Medulla oblongata (tissue), 1 donor: ENCODE results near the gene SCO1.

Source experiments
- DNase-seq: peaks from one replicate; pipeline ENCODE4 v3.0.0-alpha.2; 2015; ENCODE audit errors: extremely low spot score

The SCO1 gene

DNA sequence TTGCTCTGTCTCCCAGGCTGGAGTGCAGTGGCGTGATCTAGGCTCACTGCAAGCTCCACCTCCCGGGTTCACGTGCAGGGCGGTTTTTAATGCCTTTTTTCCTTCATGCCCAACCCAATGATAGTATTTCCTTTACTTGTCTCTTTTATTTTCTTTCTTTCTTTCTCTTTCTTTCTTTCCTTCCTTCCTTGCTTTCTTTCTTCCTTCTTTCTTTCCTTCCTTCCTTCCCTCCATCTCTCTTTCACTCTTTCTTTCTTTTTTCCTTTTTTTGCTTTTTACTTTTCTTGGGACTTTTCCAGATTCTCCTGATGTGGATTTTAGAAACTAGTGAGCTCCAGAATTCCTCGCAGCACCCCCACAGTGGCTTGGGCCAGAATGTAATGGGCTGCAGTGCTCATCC lies 43.3 kb downstream of the SCO1 start:
- no peak for DNase-seq

DNA sequence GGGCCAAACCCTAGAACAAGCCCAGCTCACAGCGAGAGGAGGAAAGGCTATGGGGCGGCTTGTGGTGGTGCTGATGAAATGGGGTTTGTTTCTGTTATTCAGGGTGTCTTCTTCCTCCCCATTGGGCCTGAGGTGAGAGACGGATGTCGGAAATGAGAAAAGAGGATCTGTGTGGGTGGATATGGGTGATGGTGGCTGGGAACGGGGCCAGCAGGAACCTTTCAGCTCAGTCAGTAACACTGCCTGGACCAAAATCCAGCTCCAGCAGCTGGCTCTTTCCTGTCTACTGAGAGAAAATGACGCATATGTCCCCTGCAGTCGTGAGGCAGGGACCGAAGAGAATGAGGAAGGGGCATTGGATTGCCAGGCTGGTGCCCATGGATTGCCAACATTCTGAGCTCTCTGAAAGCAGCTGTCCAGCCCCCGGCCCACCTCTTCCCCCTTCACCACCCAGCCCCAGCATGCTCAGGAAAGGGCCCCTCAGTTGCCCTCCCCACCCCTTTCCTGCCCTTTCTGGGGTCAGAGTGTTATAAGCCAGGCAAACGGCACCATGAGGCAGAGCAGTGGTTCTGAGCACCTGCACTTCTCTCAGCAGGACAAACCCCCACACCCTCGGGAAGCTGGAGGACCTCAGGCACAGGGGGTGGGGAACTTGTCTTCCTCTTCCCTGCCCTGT lies 44.2 kb downstream of the SCO1 start:
- DNase-seq: peak; percentile 17

DNA sequence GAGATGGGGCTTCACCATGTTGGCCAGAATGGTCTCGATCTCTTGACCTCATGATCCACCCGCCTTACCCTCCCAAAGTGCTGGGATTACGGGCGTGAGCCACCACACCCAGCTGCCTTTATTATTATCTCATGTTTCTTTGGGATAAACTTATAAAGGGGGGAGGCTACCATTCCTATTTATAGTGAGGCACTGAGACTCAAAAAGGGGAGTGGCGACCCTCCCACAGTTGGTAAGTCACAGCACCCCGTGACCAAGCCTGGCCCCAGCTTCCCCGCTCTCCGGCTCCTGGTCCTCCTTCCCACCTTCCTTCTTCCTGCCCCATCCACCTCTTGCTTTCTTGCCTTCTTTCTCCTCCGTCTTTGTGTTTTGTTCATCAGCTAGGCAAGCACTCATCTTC lies 45.4 kb downstream of the SCO1 start:
- DNase-seq: no peak

DNA sequence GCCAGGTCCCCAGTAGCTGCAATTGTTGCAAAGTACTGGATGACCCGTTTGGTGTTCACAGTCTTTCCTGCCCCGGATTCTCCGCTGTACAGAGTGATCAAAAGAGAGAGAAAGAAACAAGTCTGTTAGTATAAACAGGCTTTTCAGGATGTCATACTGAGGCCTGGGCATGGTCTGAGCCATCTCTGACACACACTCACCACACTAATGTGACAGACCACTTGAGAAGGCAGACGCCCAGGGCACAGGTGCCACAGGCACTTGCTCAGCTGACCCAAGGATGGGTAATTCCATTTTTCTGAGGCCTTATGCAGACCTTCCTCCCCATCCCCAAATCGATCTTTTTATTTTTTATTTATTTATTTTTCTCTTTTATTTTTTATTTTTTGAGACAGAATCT lies 47.7 kb downstream of the SCO1 start:
- DNase-seq: no peak

DNA sequence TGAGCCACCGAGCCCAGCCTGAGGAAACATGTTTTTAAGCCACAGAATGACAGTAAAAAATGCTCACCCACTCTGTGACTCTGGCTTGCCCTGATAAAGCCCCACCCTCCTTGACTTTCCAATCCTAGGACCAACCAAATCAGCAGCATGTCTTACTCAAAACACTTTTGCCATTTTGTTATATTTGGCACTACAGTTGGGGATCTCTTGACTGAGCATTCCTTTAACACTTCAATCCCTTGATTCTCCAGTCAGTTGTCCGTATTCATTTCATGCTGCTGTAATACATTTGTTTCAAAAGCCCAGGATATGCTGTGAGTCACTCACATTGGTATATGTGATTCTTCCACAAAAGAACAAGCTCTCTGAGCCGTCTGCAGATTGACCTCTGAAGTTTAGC lies 48.4 kb downstream of the SCO1 start:
- DNase-seq: no peak

DNA sequence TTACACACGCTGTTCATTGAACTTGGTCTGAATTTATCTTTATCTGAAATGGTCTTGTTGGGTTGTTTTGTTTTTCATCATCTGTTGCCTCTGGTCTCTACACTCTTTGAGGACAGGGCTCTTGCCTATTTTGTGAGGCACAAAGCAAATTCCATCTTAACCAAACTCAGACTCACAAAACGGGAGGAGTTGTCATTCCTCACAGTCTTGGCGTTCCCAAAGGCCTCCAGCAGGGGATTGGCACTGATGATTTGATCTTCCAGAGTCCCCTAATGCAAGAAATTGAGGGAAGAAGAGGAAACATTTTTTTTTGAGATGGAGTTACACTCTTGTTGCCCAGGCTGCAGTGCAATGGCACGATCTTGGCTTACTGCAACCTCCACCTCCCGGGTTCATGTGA lies 49.0 kb downstream of the SCO1 start:
- no peak for DNase-seq

DNA sequence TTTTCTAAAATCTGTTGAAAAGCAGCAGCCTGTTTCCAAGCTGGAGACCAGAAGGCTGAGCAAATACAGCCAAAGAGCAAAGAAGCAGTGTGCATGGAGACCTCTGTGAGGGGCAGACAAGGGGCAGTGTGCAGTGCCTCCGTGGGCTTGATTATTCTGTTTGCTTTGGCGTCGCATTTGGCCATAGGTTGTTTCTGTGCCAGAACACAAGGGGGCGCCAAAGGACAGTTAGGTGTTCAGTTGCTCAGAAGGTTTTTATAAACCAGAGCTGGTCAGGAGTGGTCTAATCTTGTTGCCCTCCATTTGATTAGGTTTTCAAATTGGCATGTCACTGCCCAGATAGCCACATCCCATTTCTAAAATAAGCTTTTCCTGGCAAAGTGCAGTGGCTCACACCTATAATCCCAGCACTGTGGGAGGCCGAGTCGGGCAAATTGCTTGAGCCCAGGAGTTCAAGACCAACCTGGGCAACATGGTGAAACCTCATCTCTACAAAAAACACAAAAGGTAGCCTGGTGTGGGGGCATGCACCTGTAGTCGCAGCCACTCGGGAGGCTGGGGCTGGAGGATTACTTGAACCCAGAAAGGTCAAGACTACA lies 50.8 kb downstream of the SCO1 start:
- DNase-seq: peak; percentile 81

DNA sequence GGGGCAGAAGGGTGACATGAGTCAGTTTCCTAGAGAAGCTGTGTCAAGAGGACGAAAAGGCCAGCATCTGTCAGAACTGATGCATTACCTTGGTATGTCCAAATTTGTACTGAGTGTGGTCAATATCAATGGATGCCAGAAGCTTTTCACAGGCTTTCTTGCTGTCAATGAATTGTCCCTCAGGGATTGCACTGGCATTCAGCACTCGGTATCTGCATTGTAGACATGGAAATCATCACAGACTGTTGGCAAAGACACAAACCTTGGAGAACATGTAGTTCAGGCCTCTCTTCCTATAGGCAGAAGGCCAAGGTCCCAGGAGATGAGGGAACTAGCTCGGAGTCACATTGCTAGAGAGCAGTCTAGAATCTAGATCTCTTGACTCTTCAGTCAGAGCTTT lies 56.9 kb downstream of the SCO1 start:
- DNase-seq: no peak

DNA sequence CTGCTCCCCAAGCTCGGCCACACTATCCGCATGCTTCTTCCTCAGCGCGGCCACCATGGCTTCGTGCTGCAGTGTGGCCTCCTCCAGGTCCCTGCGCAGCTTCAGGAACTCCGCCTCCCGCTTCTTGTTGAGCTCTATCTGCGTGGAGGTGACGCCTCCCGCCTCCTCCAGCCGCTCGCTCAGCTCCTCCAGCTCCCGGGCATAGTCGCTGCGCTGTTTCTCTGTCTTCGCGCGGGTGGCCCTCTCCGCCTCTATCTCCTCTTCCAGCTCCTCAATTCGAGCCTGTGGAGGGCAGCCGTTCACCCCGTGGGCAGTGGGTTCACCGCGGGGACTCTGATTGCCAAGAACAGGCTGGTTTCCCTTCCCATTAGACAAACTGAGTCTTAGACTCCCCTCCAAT lies 59.2 kb downstream of the SCO1 start:
- no peak for DNase-seq

DNA sequence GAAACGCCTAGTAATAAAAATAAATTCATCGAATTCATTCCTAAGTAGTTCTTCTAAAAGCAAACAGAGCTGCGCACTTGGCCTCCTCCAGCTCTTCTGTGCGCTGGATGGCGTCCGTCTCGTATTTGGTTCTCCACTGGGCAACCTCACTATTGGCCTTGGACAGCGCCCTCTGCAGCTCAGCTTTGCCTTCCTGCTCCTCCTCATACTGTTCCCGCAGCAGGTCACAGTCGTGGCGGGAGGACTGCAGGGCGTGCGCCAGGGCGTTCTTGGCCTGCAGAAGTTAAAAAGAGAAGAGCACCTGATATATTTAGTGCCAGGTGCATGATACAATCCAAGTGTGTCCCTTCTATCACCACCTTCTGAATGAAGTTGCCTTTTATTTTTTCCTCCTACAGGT lies 62.0 kb downstream of the SCO1 start:
- DNase-seq: no peak

DNA sequence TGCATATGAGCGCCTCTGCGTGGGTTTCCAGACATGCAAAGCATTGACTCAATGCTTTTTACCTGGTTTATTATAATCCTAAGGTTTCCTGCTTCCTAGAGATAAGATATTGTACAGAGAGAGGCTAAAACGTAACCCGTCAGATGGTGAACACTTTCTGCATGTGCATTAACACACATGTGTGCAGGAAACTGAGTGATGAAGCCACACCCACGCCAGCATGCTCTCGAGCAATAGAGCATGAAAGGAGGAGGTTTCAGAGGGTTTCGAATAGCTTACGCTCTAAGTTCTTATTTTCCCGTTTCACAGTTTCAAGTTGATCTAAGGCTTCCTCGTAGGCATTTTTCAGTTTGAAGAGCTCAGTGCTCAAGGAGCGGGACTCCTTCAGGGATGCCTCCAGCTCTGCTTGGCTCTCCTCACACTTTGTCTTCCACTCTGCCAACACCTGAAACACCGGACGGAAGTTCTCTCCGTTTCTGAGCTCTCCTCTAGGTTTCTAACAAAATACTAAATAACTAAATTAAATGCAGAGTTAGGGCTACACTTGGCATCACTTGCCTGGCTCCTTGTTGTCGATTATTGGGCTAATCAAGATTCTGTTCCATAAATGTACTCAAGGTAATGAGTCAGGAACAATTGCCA lies 63.5 kb downstream of the SCO1 start:
- no peak for DNase-seq

DNA sequence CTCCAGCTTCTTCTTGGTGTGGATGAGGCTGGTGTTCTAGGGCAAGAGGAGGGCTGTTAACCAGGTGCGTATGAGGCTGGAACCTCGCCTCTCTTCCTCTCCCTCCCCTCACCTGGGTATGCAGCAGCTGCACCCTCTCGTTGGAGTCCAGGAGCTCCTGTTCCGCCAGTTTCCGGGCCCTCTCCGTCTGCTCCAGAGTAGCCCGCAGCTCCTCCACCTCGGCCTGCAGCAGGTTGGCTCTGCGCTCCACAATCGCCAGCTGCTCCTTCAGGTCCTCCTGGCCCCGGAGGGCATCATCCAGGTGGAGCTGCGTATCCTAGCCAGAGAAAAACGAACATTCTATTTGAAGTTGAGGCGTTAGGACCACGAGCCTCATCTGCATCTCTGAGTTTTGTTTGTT lies 65.6 kb downstream of the SCO1 start:
- DNase-seq: no peak

DNA sequence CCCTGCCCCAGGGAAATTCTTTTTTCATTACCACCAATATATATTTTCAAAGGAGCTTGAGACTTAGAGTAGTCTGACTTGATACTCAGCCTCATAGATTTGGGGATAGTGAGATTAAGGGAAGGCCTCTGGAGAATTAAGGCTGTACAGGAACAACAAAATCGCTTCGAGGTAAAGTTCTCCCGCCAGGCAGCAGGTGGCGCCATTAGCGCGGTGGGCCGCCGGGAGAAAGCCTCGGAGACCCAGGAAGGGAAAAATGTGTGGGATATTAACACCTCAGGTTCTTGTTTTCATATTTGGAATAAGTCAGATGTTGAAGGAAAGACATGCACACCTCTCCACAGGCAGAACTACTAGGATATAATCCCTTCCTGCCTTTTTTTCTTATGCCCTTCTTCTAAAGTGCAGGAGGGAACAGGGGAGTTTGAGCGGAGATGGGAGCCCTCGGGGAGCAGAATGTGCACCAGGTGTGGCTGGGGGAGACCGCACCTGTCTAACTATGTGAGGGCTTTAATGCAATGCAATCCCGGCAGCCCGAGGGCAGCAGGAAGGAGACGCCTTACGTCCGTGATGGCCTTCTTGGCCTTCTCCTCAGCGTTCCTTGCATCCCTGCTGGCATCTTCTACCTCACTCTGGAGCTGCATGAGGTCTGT lies 66.2 kb downstream of the SCO1 start:
- no peak for DNase-seq

DNA sequence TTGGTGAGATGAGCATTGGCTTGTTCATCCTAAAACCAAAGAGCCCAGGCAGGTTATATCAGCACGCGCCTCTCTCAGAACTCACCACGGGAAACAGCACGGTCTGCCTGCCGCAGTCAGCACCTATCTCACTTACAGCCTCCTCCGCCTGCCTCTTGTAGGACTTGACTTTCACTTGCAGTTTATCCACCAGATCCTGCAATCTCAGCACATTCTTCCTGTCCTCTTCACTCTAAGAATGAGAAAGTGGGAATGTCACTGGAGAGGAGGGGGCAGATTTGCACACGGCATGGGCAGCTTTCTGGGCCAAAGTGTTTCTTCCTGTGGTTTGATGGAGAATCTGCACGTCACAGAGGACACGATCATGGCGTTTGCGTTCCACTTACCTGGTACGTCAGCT lies 67.6 kb downstream of the SCO1 start:
- DNase-seq: no peak

DNA sequence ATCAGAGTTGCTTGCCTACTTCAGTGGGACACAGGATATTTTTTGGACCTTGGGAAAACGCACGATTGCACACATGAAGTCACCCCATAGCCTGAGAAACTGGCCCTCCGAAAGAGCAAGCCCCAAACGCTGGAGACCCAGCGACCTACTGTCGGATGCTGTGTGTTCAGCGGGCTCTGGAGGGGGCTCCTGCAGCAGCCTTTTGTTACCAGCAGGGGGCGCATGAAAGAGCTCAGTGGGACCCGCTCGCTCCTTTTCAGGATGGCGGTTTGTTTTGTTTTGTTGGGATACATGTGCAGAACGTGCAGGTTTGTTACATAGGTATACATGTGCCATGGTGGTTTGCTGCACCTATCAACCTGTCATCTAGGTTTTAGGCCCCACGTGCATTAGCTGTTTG lies 68.6 kb downstream of the SCO1 start:
- DNase-seq: no peak

DNA sequence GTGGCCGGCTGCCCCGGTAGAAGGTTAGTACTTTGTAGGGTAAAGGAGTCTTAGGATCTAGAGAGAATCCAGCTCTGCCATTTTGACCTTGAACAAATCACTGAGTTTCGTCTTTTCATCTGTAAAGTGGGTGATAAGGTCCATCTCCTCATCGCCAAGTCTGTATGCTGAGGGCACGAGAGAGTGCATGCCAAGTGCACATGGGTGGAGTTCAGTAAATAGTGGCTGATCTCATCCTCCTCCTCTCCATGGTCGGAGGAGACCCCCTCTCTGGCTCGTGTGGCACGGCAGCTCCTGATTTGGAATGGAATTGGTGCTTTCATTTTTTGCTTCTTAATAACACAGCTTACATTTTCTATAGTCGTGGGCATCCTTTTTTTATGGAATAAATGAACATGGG lies 70.9 kb downstream of the SCO1 start:
- no peak for DNase-seq

DNA sequence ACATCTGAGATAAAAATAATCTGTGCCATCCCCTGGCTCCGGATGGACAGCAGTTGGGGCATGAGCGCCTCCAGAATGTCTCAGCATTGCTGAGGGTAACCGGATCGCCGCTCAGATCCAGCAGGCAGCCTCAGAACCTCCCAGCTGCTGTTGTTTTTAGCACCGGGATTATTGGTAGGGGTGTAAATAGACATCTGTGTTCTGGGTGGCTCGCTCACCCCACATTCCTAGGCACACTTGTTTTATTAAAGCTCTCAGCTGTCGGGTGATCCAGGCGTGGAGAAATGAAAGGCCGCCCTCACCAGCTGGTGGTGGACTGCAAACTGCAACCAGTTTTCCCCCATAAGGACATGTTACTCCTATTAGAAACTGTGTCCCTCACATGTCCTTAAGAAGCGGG lies 72.4 kb downstream of the SCO1 start:
- DNase-seq: no peak

DNA sequence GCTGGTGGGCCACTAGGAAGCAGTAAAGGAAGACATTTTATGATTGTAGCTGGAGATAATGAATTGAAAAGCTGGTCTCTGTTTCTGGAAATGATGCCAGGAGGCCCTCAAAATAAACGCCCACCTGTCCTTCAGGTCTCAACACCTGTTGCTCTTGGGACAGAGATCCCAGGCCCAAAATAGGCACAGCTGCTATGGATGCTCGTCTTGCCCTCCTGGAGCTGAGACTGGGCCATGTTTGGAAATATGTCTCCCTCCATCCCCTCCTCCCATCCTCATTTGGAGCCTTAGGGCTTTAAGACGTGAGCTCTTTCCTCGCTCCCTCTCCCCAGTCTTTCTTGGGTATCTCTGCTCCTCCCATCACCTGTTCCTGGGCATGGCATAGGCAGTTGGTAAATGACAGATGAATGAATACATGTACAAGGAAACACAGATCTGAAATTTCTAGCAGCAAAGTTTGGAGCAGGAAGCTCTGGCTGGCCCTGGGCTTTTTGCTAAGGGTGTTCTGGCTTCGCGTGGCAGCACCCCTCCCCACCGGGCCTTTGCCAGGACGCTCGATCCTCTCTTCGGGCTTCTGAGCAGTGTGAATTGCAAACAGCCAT lies 73.5 kb downstream of the SCO1 start:
- no peak for DNase-seq

DNA sequence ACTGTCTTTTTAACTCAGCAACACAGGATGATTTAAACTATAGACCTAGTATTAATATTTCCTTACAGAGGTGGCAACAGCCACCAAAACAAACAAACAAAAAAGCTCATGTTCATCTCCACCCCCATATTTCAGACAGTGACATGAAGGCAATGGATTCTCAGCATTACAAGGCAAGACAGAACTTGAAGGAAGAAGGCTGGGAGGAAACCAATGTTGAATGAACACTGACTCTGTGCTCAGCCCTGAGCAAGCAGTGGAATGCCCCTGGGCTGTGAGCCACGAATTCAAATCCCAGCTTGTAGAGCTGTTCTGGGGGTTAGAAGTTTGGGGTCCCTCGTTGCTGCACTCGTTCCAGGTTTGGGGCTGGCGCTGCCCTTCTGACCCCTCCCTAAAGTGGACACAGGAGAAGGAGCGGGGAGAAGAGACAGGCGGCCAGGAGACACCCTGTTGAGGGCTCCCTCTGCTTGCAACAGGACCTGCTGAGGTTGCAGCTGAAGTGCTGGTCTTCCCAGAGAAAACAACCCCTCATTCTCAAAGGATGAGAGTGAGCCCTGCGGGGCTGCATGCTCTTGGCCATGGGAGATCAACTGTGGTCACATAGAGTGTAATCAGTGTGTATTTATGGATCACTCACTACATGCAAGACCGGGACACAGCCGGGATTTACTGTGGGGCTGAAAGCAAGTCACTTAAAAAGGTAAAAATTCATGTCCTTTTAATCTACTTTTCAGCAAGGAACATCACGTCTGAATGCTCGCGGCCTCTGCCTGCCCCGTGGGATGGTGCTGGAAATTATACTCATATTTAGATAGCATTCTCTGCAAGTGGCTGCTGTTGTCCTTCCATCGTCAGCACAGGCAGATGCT lies 74.5 kb downstream of the SCO1 start:
- no peak for DNase-seq
